Fibroblast of lung (primary cell): ENCODE measurements around the gene FBLN1.

Experiments used
- CTCF ChIP-seq, 2 donors: IDR thresholded peaks in 1 of 2; conservative IDR thresholded peaks in 1 of 2; 1 replicate in 1 of 2; 2 replicates in 1 of 2; pipeline ENCODE4 v1.5.1; 2011 to 2012; ENCODE audit warnings: low read length in 2 of 2, control low read depth in 1 of 2, inconsistent platforms in 1 of 2, low read depth in 1 of 2, mild to moderate bottlenecking in 1 of 2
- EZH2 ChIP-seq: IDR thresholded peaks from 2 replicates; pipeline ENCODE4 v1.5.1; 2012; ENCODE audit warnings: low read length, control low read depth, mild to moderate bottlenecking; ENCODE audit errors: missing control alignments

- no peak for TF ChIP-seq CTCF (conservative IDR thresholded peaks at IDR 0.05 in 1 of 2, IDR thresholded peaks at IDR 0.05 in 1 of 2; ENCODE audit: low read depth in 1 of 2, low read length in 2 of 2)
- TF ChIP-seq EZH2: no peak
Observed at GRCh38 chr22:45497351-45498145, 5.1 kb upstream of the FBLN1 start.
